Rectal smooth muscle tissue (tissue), 1 donor: Measurements from ENCODE around the gene CPSF6.
A peak's percentile ranks its signal among the peaks of the same experiment; 100 is the strongest.
"Not testable (repeated sequence)": the region's sequence is repeated elsewhere in the genome, so short reads cannot be mapped to it uniquely, and the experiment has no call there.

Experiments
- H3K27ac ChIP-seq: one replicate; pipeline ENCODE4 v1.7.0; 2013; ENCODE audit warnings: low read depth, low read length, inconsistent platforms
- H3K27me3 ChIP-seq: one replicate; pipeline ENCODE4 v1.7.0; 2013; ENCODE audit warnings: low read length; ENCODE audit not compliant: control insufficient read depth, insufficient read depth
- H3K36me3 ChIP-seq: one replicate; pipeline ENCODE4 v1.7.0; 2013; ENCODE audit warnings: low read length; ENCODE audit not compliant: control insufficient read depth, insufficient read depth
- H3K4me1 ChIP-seq: one replicate; pipeline ENCODE4 v1.7.0; 2013; ENCODE audit warnings: low read length; ENCODE audit not compliant: control insufficient read depth, insufficient read depth
- H3K4me3 ChIP-seq: one replicate; pipeline ENCODE4 v1.7.0; 2013; ENCODE audit warnings: low read length
- H3K9ac ChIP-seq: one replicate; pipeline ENCODE4 v1.7.0; 2013; ENCODE audit warnings: low read length

The CPSF6 gene

DNA sequence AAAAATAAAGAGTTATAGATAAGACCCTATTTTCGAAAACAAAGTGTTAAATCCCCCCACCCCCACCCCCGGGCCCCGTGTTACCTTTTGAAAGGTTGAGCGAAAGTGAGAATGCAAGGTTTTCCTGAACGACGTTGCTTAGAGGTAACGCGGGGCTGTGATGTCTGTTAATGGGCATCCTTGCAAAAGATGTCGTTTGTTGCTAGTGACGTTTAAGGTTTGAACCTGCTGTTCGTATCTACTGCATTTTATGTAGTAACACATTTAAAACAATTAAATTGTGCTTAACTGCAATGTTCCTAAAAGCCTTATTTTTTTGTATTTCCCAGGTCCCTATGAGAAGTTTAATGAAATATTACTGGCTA lies 1.2 kb downstream of the CPSF6 start:
- Histone ChIP-seq H3K36me3 (no peaks in the 10 kb centered on the region), H3K27me3 (no peaks in the 10 kb centered on the region), H3K9ac (no peak overlapping the region), H3K4me3 (peak overlapping the region; percentile 88), H3K27ac (peak overlapping the region; percentile 92), H3K4me1 (peaks cover 11% of the 10 kb centered on the region)

DNA sequence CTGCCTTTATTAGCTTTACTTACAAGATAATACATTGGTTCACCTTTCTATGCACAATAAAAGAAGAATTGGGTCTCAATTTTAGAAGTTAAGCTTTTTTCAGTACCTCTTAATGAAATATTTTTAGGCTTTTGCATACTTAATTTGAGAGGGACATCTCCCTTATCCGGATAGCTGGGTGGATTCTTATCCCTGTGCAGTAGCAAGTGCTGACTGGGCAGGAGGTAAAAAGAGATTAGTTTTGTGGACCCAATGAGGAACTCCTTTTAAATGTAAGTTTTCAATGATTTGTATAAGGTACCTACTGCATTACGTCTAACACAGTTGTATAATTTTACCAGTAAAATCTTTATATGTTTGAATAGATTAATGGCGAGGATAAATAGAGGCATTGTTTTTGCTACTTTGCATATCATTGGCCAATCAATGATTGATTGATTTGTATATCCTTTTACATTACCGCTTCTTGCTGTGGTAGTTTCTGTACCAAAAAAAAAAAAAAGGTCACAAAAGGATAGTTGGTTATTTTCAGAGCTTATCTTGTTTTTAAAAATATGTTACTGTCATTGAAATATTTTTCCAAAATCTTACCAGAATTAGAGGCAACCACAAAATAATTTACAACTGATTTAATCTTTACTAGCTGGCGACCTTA lies 2.2 kb downstream of the CPSF6 start:
- peaks cover 11% of the 10 kb centered on the region for H3K4me1 ChIP-seq
- no peaks in the 10 kb centered on the region for H3K27me3 ChIP-seq
- no peak overlapping the region for H3K27ac ChIP-seq
- no peaks in the 10 kb centered on the region for H3K36me3 ChIP-seq
- no peak overlapping the region for H3K4me3 ChIP-seq
- no peak overlapping the region for H3K9ac ChIP-seq

DNA sequence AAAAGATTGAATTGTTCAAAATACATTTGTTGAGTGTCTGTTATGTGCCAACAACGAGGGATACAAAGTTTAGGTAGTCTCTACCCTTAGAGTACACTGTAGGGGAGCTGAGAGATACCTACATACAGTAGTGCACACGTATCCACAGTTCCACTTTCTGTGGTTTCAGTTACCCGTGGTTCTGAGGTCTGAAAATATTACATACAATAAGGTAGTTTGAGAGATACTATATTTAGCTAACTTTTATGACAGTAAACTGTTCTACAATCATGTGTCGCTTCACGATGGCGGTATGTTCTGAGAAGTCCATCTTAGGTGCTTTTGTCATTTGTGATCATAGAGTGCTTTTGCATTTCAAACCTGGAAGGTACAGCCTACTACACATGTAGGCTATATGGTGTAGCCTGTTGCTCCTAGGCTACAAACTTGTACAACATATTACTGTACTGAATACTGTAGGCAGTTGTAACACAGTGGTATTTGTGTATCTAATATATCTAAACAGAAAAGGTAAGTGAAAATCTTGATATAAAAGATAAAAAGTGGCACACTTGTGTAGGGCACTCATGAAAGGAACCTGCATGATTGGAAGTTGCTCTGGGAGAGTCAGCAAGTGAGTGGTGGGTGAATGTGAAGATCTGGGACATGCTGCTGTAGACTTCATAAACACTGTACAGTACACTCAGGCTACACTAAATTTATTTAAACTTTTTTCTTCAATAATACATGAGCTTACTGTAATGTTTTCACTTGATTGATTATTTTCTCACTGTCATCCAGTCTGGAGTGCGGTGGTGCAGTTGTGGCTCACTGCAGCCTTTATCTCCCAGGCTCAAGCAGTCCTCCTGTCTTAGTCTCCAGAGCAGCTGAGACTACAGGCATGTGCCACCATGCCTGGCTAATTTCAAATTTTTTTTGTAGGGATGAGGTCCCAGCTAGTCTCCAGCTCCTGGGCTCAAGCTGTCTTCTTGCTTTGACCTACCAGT lies 4.0 kb downstream of the CPSF6 start:
- Histone ChIP-seq H3K4me1 (peaks cover 14% of the 10 kb centered on the region), H3K9ac (no peak overlapping the region), H3K27me3 (no peaks in the 10 kb centered on the region), H3K27ac (no peak overlapping the region), H3K36me3 (no peaks in the 10 kb centered on the region), H3K4me3 (no peak overlapping the region)

DNA sequence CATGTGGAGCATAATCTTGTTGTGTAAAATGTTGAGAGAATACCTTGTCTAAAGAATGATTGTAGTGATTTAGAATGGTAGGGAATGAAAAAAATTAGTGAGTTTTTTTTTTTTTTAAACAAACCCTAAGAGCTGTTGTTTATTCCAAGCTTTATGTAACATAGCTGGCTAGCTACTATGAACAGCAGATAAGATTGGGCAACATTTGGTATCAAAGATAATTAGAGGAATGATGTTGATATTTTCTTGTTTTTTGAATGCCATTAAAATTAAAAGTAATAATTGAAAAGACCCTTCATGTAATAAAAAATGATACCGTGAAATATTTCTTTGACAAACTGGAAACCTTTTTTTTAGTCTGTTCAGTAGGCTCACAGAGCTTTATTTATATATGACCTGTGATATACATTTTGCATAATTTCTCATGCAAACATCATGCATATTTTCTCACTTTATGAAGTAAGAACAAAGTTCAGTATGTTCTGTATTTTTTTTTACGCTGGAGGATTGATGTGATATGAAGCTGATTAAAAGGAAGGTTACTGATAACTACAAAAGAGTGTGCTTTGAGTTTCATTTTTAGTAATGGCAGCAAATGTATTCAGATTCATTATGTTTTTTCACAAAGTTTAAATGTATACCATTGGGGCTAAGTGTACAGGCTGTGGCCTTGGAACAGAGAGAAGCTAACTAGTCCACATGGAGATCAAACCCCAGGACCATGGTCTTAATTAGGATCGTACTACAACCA lies 8.1 kb downstream of the CPSF6 start:
- Histone ChIP-seq H3K4me1 (peaks cover 5% of the 10 kb centered on the region), H3K36me3 (no peaks in the 10 kb centered on the region), H3K27me3 (no peaks in the 10 kb centered on the region), H3K4me3 (no peak overlapping the region), H3K9ac (no peak overlapping the region), H3K27ac (no peak overlapping the region)

DNA sequence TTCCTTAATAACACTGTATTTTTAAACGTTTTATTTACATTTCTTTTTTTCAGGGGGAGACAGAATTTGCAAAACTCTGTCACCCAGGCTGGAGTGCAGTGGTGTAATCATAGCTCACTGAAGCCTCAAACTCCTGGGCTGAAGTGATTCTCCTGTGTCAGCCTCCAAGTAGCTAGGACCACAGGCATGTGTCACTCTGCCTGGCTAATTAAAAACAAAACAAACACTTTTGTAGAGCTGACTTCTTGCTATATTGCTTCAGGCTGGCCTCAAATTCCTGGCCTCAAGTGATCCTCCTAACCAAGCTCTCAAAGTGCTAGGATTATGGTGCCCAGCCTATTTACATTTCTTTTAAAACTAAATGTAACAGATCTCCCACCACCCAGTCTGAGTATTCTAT lies 12.7 kb downstream of the CPSF6 start:
- no peak overlapping the region for H3K9ac ChIP-seq
- peaks cover 8% of the 10 kb centered on the region for H3K36me3 ChIP-seq
- no peaks in the 10 kb centered on the region for H3K27me3 ChIP-seq
- H3K4me1 ChIP-seq = peaks cover 5% of the 10 kb centered on the region
- no peak overlapping the region for H3K4me3 ChIP-seq
- H3K27ac ChIP-seq = no peak overlapping the region

DNA sequence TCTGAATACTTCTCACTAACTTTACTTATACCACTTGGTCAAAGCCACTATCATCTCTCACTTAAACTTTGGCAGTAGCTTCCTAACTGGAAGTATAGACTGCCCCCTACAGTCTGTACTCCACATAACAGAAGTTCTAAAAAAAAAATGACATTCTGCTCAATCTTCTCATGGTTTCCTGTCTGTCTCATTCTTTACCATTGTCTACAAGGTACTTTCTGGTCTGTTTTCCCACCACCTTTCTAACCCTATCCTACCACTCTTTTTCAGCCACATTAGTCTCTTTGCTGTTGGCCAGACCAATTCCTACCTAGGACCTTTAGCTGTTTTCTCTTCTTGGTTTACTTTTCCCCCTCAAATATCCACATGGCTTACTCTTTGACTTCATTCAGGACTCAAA lies 14.7 kb downstream of the CPSF6 start:
- H3K4me3 ChIP-seq = no peak overlapping the region
- no peak overlapping the region for H3K27ac ChIP-seq
- H3K9ac ChIP-seq = no peak overlapping the region
- peaks cover 2% of the 10 kb centered on the region for H3K4me1 ChIP-seq
- H3K36me3 ChIP-seq = peaks cover 11% of the 10 kb centered on the region
- H3K27me3 ChIP-seq = no peaks in the 10 kb centered on the region

DNA sequence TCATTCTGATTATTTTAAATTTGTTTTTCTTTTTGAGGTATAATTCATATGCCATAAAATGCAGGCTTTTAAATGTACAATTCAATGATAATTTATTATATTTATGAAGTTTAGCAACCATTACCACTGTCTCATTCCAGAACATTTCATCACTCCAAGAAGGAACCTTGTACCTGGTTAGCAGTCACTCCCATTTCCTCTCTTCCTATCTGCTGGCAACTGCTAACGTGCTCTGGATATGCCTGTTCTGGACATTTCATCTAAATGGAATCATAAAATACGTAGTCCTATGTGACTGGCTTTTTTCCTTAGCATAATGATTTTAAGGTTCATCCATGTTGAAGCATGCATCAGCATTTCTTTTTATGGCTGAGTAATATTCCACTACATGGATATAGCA lies 15.5 kb downstream of the CPSF6 start:
- Histone ChIP-seq H3K4me1 (no peaks in the 10 kb centered on the region), H3K27ac (no peak overlapping the region), H3K4me3 (no peak overlapping the region), H3K27me3 (no peaks in the 10 kb centered on the region), H3K36me3 (peaks cover 11% of the 10 kb centered on the region), H3K9ac (no peak overlapping the region)

DNA sequence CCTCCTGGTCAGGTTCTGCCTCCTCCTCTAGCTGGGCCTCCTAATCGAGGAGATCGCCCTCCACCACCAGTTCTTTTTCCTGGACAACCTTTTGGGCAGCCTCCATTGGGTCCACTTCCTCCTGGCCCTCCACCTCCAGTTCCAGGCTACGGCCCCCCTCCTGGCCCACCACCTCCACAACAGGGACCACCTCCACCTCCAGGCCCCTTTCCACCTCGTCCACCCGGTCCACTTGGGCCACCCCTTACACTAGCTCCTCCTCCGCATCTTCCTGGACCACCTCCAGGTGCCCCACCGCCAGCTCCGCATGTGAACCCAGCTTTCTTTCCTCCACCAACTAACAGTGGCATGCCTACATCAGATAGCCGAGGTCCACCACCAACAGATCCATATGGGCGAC lies 19.3 kb downstream of the CPSF6 start:
- H3K27me3 ChIP-seq = no peaks in the 10 kb centered on the region
- H3K9ac ChIP-seq = no peak overlapping the region
- no peaks in the 10 kb centered on the region for H3K4me1 ChIP-seq
- H3K4me3 ChIP-seq = no peak overlapping the region
- no peak overlapping the region for H3K27ac ChIP-seq
- peaks cover 13% of the 10 kb centered on the region for H3K36me3 ChIP-seq

DNA sequence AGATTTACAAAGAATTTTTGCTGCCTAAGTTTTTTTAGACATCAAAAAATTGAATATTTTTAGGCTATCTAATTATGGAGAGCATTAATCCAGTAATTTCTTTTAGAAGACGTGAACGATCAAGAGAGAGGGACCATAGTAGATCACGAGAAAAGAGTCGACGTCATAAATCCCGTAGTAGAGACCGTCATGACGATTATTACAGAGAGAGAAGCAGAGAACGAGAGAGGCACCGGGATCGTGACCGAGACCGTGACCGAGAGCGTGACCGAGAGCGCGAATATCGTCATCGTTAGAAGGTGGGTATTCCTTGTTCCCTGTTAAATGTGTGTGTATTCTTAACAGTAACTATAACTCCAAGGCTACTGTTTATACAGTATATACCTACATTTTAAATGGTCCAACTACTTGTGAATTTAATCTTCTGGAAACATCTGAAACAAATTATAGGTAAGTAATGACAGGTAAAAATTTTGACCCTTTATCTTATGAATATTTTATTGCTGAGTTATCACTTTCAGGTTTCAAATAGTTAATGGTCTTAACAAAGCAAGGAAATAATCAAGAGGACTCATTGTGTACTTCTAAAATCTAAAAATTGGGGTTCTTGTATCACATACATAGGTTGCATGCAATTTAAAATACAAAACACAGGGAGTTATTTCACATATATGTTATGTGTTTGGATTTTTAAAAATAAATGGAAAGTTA lies 23.1 kb downstream of the CPSF6 start:
- Histone ChIP-seq H3K36me3 (peaks cover 6% of the 10 kb centered on the region), H3K4me1 (peaks cover 2% of the 10 kb centered on the region), H3K27me3 (no peaks in the 10 kb centered on the region), H3K27ac (no peak overlapping the region), H3K9ac (no peak overlapping the region), H3K4me3 (no peak overlapping the region)

DNA sequence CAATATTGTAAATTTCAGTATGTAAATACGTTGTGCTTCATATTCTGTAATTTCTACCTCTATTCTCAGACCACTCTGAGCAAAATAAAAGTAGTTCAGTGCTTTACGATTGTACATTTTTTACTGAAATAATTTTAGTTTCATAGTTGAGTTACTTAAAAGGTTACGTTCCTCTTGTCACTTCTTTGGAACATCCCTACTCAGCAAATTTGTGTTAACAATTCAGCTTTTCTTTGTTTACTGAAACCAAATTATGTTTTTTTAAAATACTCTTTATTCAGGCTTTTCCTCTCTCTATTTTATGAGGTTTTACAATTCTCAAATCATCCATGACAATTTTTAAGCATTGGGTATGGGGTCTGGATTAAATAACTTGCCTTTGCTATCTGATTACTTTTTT lies 25.8 kb downstream of the CPSF6 start:
- no peak overlapping the region for H3K27ac ChIP-seq
- no peak overlapping the region for H3K9ac ChIP-seq
- H3K36me3 ChIP-seq = peaks cover 3% of the 10 kb centered on the region
- no peaks in the 10 kb centered on the region for H3K27me3 ChIP-seq
- H3K4me3 ChIP-seq = no peak overlapping the region
- H3K4me1 ChIP-seq = peaks cover 2% of the 10 kb centered on the region

DNA sequence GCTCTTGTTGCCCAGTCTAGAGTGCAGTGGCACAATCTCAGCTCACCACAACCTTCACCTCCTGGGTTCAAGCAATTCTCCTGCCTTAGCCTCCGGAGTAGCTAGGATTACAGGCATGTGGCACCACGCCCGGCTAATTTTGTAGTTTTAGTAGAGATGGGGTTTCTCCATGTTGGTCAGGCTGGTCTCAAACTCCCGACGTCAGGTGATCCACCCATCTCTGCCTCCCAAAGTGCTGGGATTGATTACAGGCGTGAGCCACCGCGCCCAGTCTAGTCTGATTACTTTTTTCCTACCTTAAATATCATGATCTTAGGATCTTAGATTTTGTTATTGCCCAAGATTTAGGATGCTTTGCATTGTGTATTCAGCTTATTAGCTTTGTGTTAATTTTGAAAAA lies 26.3 kb downstream of the CPSF6 start:
- H3K27ac ChIP-seq, H3K36me3 ChIP-seq, H3K4me3 ChIP-seq, H3K27me3 ChIP-seq, H3K9ac ChIP-seq, H3K4me1 ChIP-seq: not testable (repeated sequence)
